NT2/D1 (cell line): Measurements from ENCODE around the gene SIPA1L2.
"Not testable (repeated sequence)": the region's sequence is repeated elsewhere in the genome, so short reads cannot be mapped to it uniquely, and the experiment has no call there.

Source experiments
- DNase-seq: peaks from one replicate; pipeline ENCODE4 v3.0.0-alpha.2; 2011; ENCODE audit warnings: low read depth, low spot score
- H3K27me3 ChIP-seq: 2 replicates; pipeline ENCODE4 v1.6.0; 2011; ENCODE audit warnings: mild to moderate bottlenecking; ENCODE audit not compliant: insufficient read length, insufficient read depth
- H3K36me3 ChIP-seq: 2 replicates; pipeline ENCODE4 v1.6.1; 2011; ENCODE audit warnings: mild to moderate bottlenecking, low read length, mixed read lengths; ENCODE audit not compliant: insufficient read depth, insufficient read length
- H3K4me1 ChIP-seq: 2 replicates; pipeline ENCODE4 v1.5.1; 2011; ENCODE audit not compliant: insufficient read depth, insufficient read length
- H3K4me3 ChIP-seq: 2 replicates; pipeline ENCODE4 v1.5.1; 2011; ENCODE audit warnings: low read depth; ENCODE audit not compliant: insufficient read length
- H3K9ac ChIP-seq: 2 replicates; pipeline ENCODE4 v1.6.0; 2011; ENCODE audit warnings: low read depth; ENCODE audit not compliant: insufficient read length
- H3K9me3 ChIP-seq: 2 replicates; pipeline ENCODE4 v1.5.1; 2011; ENCODE audit warnings: mild to moderate bottlenecking, low read length; ENCODE audit not compliant: insufficient read depth
- SUZ12 ChIP-seq: IDR thresholded peaks from 2 replicates; pipeline ENCODE4 v1.6.1; 2011; ENCODE audit not compliant: insufficient read length, insufficient read depth; ENCODE audit errors: extremely low read depth
- YY1 ChIP-seq: IDR thresholded peaks from 2 replicates; pipeline ENCODE4 v1.6.1; 2011; ENCODE audit not compliant: insufficient read length, insufficient read depth
- ZNF274 ChIP-seq: IDR thresholded peaks from 2 replicates; pipeline ENCODE4 v1.6.1; 2011; ENCODE audit warnings: mild to moderate bottlenecking, low read depth, low read length

SIPA1L2 gene

GRCh38 chr1:232611834-232612233 lies 18.1 kb downstream of the SIPA1L2 start:
- H3K36me3 ChIP-seq: peaks cover 17% of the 10 kb centered on the region
- H3K27me3 ChIP-seq: no peaks in the 10 kb centered on the region
- DNase-seq: peak; percentile 44
- H3K9me3 ChIP-seq: no peaks in the 10 kb centered on the region
- peaks cover 9% of the 10 kb centered on the region for H3K4me1 ChIP-seq
- H3K9ac ChIP-seq: no peak overlapping the region
- no peak overlapping the region for H3K4me3 ChIP-seq
- TF ChIP-seq SUZ12: no peak
- TF ChIP-seq YY1: no peak
- TF ChIP-seq ZNF274: no peak

GRCh38 chr1:232610902-232611745 lies 18.8 kb downstream of the SIPA1L2 start:
- DNase-seq, H3K9ac ChIP-seq, H3K27me3 ChIP-seq, H3K9me3 ChIP-seq, H3K4me1 ChIP-seq, H3K4me3 ChIP-seq: not testable (repeated sequence)
- peaks cover 14% of the 10 kb centered on the region for H3K36me3 ChIP-seq

- H3K36me3 ChIP-seq: peaks cover 14% of the 10 kb centered on the region
- H3K9ac ChIP-seq: no peak overlapping the region
- H3K9me3 ChIP-seq: no peaks in the 10 kb centered on the region
- no peak overlapping the region for H3K4me3 ChIP-seq
- H3K27me3 ChIP-seq: no peaks in the 10 kb centered on the region
- H3K4me1 ChIP-seq: peaks cover 4% of the 10 kb centered on the region
- no peak for DNase-seq
- TF ChIP-seq YY1: no peak
- TF ChIP-seq ZNF274: no peak
- TF ChIP-seq SUZ12: no peak
Observed at GRCh38 chr1:232610192-232610901, 19.6 kb downstream of the SIPA1L2 start.

GRCh38 chr1:232608427-232608826 lies 21.5 kb downstream of the SIPA1L2 start:
- H3K4me3 ChIP-seq: no peak overlapping the region
- H3K36me3 ChIP-seq: peaks cover 20% of the 10 kb centered on the region
- H3K27me3 ChIP-seq: no peaks in the 10 kb centered on the region
- H3K9me3 ChIP-seq: no peaks in the 10 kb centered on the region
- H3K4me1 ChIP-seq: no peaks in the 10 kb centered on the region
- H3K9ac ChIP-seq: no peak overlapping the region
- no peak for DNase-seq
- TF ChIP-seq ZNF274 (no peak), YY1 (no peak), SUZ12 (no peak)

- peaks cover 29% of the 10 kb centered on the region for H3K36me3 ChIP-seq
- no peak overlapping the region for H3K4me3 ChIP-seq
- H3K9me3 ChIP-seq: no peaks in the 10 kb centered on the region
- no peak overlapping the region for H3K9ac ChIP-seq
- H3K4me1 ChIP-seq: peaks cover 5% of the 10 kb centered on the region
- H3K27me3 ChIP-seq: no peaks in the 10 kb centered on the region
- no peak for TF ChIP-seq ZNF274
- no peak for TF ChIP-seq YY1
- TF ChIP-seq SUZ12: no peak
- no peak for DNase-seq
Observed at GRCh38 chr1:232602622-232603021, 27.3 kb downstream of the SIPA1L2 start.

- Histone ChIP-seq H3K36me3 (peaks cover 29% of the 10 kb centered on the region), H3K4me3 (no peak overlapping the region), H3K9ac (no peak overlapping the region), H3K27me3 (no peaks in the 10 kb centered on the region), H3K9me3 (no peaks in the 10 kb centered on the region), H3K4me1 (peaks cover 5% of the 10 kb centered on the region)
- DNase-seq: no peak
- TF ChIP-seq SUZ12: no peak
- no peak for TF ChIP-seq YY1
- TF ChIP-seq ZNF274: no peak
Observed at GRCh38 chr1:232600424-232601258, 29.3 kb downstream of the SIPA1L2 start.
